Measurements from ENCODE around the gene RPTOR. TPM values are rescaled to one million over a fixed set of nuclear protein-coding genes. Genes with fewer than 3 reads are reported as not detected.

The RPTOR gene
- total RNA-seq, 1 experiment from 2014 or later, result 58.0 TPM

DNA sequence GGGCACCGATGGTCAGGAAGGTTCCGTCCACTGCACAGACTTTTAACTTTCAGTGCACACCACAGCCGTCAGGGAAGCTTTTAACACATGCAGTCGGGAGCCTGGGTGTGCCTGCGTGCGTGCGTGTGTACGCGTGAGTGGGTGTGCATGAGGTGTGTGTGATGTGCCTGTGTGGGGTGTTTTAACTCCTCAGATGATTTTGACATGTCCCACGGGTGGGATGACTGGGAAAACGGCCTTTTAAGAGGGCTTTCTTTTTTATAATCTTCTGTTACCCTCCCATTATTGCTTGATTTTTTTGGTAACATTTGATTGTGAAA lies 294.3 kb downstream of the RPTOR start:
- Histone ChIP-seq H3K4me1 (ENCODE audit: control insufficient read depth, insufficient read depth, low read length) (no peaks in the 10 kb centered on the region; the same call in 1 of the 2 replicates), H3K27me3 (ENCODE audit: control insufficient read depth, insufficient read depth, low read length) (no peaks in the 10 kb centered on the region), H3K9me3 (ENCODE audit: control insufficient read depth, insufficient read depth, low read depth, low read length) (no peaks in the 10 kb centered on the region), H3K36me3 (ENCODE audit: control insufficient read depth, insufficient read depth, low read length) (no peaks in the 10 kb centered on the region), H3K4me3 (ENCODE audit: low read depth in 2 of 2, low read length in 2 of 2) (no peak overlapping the region), H3K27ac (ENCODE audit: low read length) (no peak overlapping the region)
- no TSS peak for BruUV-seq (replicated peaks)
- in situ Hi-C loops (cut with HindIII; ENCODE audit: low pct_unique_long_range_greater_than_20kb, low sequenced_read_pairs), result no loop called here
- CTCF ChIA-PET, result no interaction called here
- POLR2A ChIA-PET, result no interaction called here
- TF ChIP-seq SIN3A (IDR thresholded peaks at IDR 0.05; ENCODE audit: borderline replicate concordance, insufficient read depth, low read depth, low read length) (no peak), REST (IDR thresholded peaks at IDR 0.05; ENCODE audit: insufficient read depth in 1 of 2, low read depth in 2 of 2, low read length in 1 of 2) (no peak), CTCF (IDR thresholded peaks at IDR 0.05) (no peak), POLR2AphosphoS5 (IDR thresholded peaks at IDR 0.05; ENCODE audit: low read depth, low read length) (no peak), TCF7L2 (IDR thresholded peaks at IDR 0.05; ENCODE audit: low read depth, low read length) (no peak)
- no peak for ATAC-seq
- no peak for DNase-seq (ENCODE audit: low read depth, low spot score)
- intact Hi-C loops (cut with micrococcal nuclease; ENCODE audit: unreplicated experiment), result no loop called here

DNA sequence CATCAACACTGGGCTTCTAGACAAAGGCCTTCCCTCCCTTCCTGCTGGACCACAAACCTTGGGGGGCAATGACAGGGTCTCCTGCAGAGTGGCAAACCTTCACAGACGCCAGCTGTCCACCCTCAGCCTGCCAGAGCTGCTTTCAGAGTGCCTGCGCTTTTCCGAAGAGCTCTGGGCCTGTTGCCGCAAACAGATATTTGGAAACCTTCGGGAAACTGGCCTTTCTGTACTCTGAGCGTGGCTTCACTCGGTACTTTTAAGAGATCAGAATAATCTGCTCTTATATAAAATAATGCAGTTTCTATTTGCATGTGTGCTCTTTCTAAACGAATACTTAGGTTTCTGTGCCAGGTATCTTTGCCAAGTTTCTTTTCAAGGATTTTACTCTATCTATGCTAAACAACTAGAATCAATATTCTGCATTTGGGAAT lies 294.9 kb downstream of the RPTOR start:
- ChIA-PET CTCF (no interaction called here), POLR2A (no interaction called here)
- H3K4me1 ChIP-seq (ENCODE audit: control insufficient read depth, insufficient read depth, low read length), result no peaks in the 10 kb centered on the region
- H3K27me3 ChIP-seq (ENCODE audit: control insufficient read depth, insufficient read depth, low read length), result no peaks in the 10 kb centered on the region
- H3K4me3 ChIP-seq (ENCODE audit: low read depth in 2 of 2, low read length in 2 of 2), result no peak overlapping the region
- no peak for DNase-seq (ENCODE audit: low read depth, low spot score)
- no peak for ATAC-seq
- TF ChIP-seq POLR2AphosphoS5 (IDR thresholded peaks at IDR 0.05; ENCODE audit: low read depth, low read length) (no peak), SIN3A (IDR thresholded peaks at IDR 0.05; ENCODE audit: borderline replicate concordance, insufficient read depth, low read depth, low read length) (no peak), CTCF (IDR thresholded peaks at IDR 0.05) (no peak), REST (IDR thresholded peaks at IDR 0.05; ENCODE audit: insufficient read depth in 1 of 2, low read depth in 2 of 2, low read length in 1 of 2) (no peak), TCF7L2 (IDR thresholded peaks at IDR 0.05; ENCODE audit: low read depth, low read length) (no peak)
- no TSS peak for BruUV-seq (replicated peaks)
- no peak overlapping the region for H3K27ac ChIP-seq (ENCODE audit: low read length)
- intact Hi-C loops (cut with micrococcal nuclease; ENCODE audit: unreplicated experiment), result no loop called here
- in situ Hi-C loops (cut with HindIII; ENCODE audit: low pct_unique_long_range_greater_than_20kb, low sequenced_read_pairs), result no loop called here
- H3K36me3 ChIP-seq (ENCODE audit: control insufficient read depth, insufficient read depth, low read length), result no peaks in the 10 kb centered on the region
- H3K9me3 ChIP-seq (ENCODE audit: control insufficient read depth, insufficient read depth, low read depth, low read length), result no peaks in the 10 kb centered on the region
